Fibroblast of mammary gland (primary cell): ENCODE data around the gene KIF6.

Experiments
- DNase-seq: peaks from one replicate; pipeline ENCODE4 v3.0.0-alpha.2; 2010; ENCODE audit warnings: low read depth
- H3K4me3 ChIP-seq: 2 replicates; pipeline ENCODE4 v1.5.1; 2011; ENCODE audit warnings: low read depth, mild to moderate bottlenecking, low read length, moderate library complexity; ENCODE audit not compliant: control insufficient read depth
- CTCF ChIP-seq: conservative IDR thresholded peaks from 2 replicates; pipeline ENCODE4 v1.5.1; 2011; ENCODE audit warnings: low read depth, low read length, inconsistent platforms; ENCODE audit not compliant: control insufficient read depth, insufficient read depth

The KIF6 gene

DNA sequence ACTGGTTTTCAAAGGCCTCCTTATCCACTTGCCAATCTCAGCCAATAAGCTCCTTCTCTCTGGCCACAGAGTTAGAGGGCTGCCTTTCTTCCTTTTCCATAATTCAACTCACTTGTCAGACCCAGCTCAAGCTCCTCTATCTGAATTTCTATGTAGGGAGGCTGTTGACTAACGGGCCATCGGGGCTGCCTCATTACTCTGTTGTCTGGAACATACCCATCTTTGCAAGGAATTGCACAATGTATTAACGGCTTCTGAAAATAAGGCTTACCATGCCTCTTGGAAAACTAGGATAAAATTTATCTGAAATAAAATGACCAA lies 28.5 kb upstream of the KIF6 start:
- peak; percentile 25 for DNase-seq
- no peak for TF ChIP-seq CTCF
- H3K4me3 ChIP-seq: no peak overlapping the region

DNA sequence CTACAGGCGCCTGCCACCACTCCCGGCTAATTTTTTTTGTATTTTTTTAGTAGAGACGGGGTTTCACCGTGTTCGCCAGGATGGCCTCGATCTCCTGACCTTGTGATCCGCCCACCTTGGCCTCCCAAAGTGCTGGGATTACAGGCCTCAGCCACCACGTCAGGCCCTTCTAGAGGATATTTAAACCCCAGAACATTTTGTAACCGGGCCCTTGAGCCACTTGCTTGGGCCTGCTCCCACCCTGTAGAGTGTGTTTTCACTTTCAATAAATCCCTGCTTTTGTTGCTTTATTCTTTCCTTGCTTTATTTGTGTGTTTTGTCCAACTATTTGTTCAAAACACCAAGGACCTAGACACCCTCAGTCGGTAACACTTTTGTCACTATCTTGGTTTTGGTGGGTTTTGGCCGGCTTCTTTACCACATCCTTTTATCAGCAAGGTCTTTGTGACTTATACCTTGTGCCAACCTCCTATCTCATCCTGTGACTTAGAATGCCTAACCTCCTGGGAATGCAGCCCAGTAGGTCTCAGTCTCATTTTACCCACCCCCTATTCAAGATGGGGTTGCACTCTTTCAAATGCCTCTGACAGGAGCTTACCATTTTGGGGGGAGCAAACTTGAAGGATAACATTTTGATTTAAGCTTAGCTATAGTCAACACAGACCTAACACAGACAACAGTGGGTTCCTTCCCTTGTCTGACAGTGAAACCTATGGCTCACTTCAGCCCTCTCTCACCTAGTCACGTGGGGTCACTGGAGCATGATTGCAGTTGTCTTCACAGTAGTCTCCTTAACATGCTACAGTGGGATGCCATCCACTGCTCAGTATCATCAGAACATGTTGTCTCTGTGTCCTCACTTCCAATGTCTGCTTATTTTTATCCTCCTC lies 27.9 kb upstream of the KIF6 start:
- H3K4me3 ChIP-seq: no peak overlapping the region
- DNase-seq: no peak
- TF ChIP-seq CTCF: no peak

- no peak for DNase-seq
Measured at GRCh38 chr6:39746795-39747194, 21.6 kb upstream of the KIF6 start.

DNA sequence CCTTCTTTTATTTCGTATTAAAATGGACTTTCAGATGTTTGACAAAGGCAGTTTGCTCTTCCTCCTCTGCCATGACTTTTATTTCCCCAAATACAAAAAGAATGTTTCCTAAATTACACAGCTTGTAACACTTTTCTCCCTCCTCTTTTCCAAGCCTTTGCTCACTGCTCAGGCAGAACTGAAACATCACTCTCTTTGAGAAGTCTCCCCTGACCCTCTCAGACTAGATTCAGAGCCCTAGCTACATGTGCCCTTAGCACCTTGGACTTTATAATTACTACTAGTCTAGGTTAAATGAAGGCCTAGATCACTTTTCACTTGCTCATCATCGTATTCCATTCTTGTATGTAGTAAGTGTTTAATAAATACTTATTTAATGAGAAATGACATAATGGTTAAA lies 8.5 kb upstream of the KIF6 start:
- no peak for TF ChIP-seq CTCF
- no peak overlapping the region for H3K4me3 ChIP-seq

More at GRCh38 chr6:39746795-39747194, 21.6 kb upstream of the KIF6 start:
- H3K4me3 ChIP-seq: no peak overlapping the region
- no peak for TF ChIP-seq CTCF

DNA sequence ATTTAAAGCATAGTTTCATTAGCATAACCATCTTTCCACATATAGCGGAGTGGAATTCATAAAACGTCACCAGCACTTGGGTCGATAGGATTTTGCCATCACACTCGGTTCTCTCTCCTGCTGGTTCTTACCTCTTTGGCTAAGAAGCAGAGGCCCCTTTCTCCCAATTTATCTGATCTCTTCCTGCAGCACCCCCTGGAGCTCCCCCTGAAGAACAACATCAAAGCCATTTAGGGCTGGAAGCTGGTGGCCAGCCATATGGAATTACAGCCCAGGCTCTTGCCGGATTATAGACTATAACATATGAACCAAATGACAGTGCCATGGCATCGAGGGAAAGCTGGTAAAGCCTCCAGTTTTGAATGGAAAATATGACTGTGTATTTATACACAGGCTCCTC lies 6.4 kb upstream of the KIF6 start:
- H3K4me3 ChIP-seq: no peak overlapping the region
- TF ChIP-seq CTCF: no peak
- DNase-seq: no peak

More for the DNA sequence above, 8.5 kb upstream of the KIF6 start:
- no peak for DNase-seq

DNA sequence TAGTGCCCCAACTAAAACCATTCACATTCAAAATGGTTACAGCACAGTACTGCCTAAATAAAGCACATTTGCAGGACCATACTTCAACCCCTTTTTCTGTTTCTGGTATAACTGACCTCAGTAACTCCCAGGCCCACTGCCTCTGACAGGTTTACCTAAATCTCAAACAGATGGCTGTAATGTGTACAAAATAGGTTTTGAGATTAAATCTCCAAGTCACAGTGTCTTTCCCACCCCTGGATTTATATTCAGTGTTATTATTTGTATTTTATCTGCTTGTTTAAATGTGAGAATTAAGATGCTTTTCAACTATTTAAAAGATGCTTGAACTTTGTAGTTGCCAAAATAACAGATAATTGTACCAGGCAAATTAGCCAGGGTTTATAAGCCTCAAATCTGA lies 4.7 kb upstream of the KIF6 start:
- DNase-seq: no peak
- TF ChIP-seq CTCF: no peak
- no peak overlapping the region for H3K4me3 ChIP-seq
